Vagina (tissue), 2 donors: ENCODE results near the gene CDCA7L.

Source experiments
- CTCF ChIP-seq, 3 experiments: fragments of 450-650 bp in 2 of 3; fragments of 200-600 bp in 1 of 3; sonication (generic) in 1 of 3; IDR thresholded peaks; one replicate each; pipeline ENCODE4 v1.5.1; 2017 to 2019; ENCODE audit warnings: antibody characterized with exemption in 3 of 3, mild to moderate bottlenecking in 2 of 3, moderate library complexity in 2 of 3
- POLR2A ChIP-seq, 2 donors: fragments of 450-650 bp; IDR thresholded peaks; one replicate each; pipeline ENCODE4 v1.6.1; 2017; ENCODE audit warnings: antibody characterized with exemption in 2 of 2, mild to moderate bottlenecking in 2 of 2, moderate library complexity in 2 of 2
- POLR2AphosphoS5 ChIP-seq, 2 donors: sonication (generic); formaldehyde crosslinking; IDR thresholded peaks; one replicate each; pipeline ENCODE4 v1.9.0; 2017; ENCODE audit warnings: antibody characterized with exemption in 2 of 2, mild to moderate bottlenecking in 2 of 2, low read depth in 1 of 2; ENCODE audit not compliant: insufficient read depth in 1 of 2

DNA sequence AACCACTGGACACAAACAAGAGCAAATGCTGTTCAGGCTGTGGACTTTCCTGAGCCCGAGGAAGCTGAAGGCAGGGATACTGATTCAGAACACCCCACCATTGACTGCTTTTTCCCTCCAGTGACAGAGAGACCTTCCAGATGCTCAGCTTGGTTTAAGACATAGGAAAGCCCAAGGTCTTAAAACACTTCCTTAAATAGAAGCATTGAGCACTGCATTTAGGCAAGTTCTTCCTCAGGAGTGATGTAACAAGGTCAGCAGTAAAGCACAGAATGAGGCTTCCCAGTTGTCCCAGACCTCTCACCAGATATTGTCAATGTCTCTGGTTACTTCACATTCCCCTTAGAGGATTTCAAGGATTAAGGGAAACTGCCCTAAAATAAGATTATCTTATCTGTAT is 19.6 kb upstream of the CDCA7L start:
- TF ChIP-seq POLR2A (IDR thresholded peaks at IDR 0.05) (no peak), POLR2AphosphoS5 (IDR thresholded peaks at IDR 0.05; ENCODE audit: insufficient read depth in 1 of 2, low read depth in 1 of 2) (no peak), CTCF (IDR thresholded peaks at IDR 0.05) (no peak)
